ENCODE results near the gene DNALI1.

- TF ChIP-seq CTCF (conservative IDR thresholded peaks at IDR 0.05; ENCODE audit: low read depth, low read length) (no peak), EZH2phosphoT487 (IDR thresholded peaks at IDR 0.05; ENCODE audit: borderline replicate concordance, low read length) (no peak), EZH2 (IDR thresholded peaks at IDR 0.05; ENCODE audit: low read length, unreplicated experiment) (no peak)
These were observed 3.2 kb upstream of the DNALI1 start for GRCh38 chr1:37553598-37553926.
